HUES64 (cell line): Measurements from ENCODE around the gene CDH12.
"Not testable (repeated sequence)": the region's sequence is repeated elsewhere in the genome, so short reads cannot be mapped to it uniquely, and the experiment has no call there.

Experiments used
- H3K27ac ChIP-seq: 2 replicates; pipeline ENCODE4 v1.7.0; 2013; ENCODE audit warnings: low read depth, low read length, inconsistent platforms
- H3K27me3 ChIP-seq: 2 replicates; pipeline ENCODE4 v1.6.1; 2013; ENCODE audit warnings: mild to moderate bottlenecking, low read length; ENCODE audit not compliant: insufficient read depth
- H3K36me3 ChIP-seq: 2 replicates; pipeline ENCODE4 v1.6.1; 2013; ENCODE audit warnings: mild to moderate bottlenecking, low read length; ENCODE audit not compliant: insufficient read depth
- H3K4me1 ChIP-seq: 2 replicates; pipeline ENCODE4 v1.6.1; 2013; ENCODE audit warnings: mild to moderate bottlenecking, low read length, moderate library complexity; ENCODE audit not compliant: insufficient read depth
- H3K4me3 ChIP-seq: 2 replicates; pipeline ENCODE4 v1.5.1; 2013; ENCODE audit warnings: mild to moderate bottlenecking, low read length, moderate library complexity
- H3K9ac ChIP-seq: 2 replicates; pipeline ENCODE4 v1.6.1; 2013; ENCODE audit warnings: mild to moderate bottlenecking, low read depth, low read length
- H3K9me3 ChIP-seq: 2 replicates; pipeline ENCODE4 v1.6.1; 2013; ENCODE audit warnings: low read depth, low read length; ENCODE audit not compliant: insufficient read depth
- WGBS: fragments of 150-250, 120-280 bp; methylation state at CpG from one replicate; pipeline ENCODE4 v1.1.7; 2013; ENCODE audit warnings: missing lambda C conversion rate; 5-methylcytosine and 5-hydroxymethylcytosine counted together

Gene CDH12

DNA sequence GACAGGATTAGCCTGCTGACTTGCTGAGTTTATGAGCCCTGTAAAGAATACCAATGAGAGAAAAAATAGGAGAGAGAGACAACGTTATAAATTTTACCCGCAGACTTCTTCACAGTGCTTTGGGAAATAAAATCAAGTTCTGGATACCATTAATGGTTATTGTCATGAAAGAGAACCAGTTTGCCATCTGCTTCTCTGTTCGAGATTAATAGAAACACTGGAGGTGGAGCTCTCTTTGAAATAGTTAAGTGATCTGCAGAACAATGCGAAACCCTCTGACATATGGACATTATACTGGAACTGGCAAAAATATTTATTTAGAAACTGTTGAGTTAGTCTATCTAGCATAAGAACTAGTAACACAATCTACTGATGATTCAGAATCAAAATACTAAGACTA, 500.7 kb downstream of the CDH12 start:
- no peaks in the 10 kb centered on the region for H3K27me3 ChIP-seq
- no peaks in the 10 kb centered on the region for H3K9me3 ChIP-seq

DNA sequence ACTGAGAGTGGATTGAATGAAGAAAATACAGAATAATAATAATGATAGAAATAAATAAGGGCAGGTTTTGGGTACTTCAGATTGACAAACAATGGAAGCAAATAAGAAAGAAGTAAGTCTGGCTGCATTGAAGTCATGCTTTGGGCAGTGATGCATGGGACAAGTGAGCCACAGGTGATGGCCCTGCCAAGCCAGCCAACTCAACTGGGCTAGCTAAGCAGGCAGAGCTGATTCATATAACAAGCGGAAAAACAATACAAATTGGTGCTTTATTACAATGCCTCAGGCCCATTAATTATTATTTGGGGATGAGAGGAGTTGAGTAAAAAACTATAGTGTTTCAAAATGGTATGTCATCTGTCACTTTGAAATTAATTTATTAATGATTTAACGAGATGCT, 502.0 kb downstream of the CDH12 start:
- Histone ChIP-seq H3K27me3 (no peaks in the 10 kb centered on the region), H3K36me3 (no peaks in the 10 kb centered on the region), H3K9me3 (no peaks in the 10 kb centered on the region), H3K4me1 (no peaks in the 10 kb centered on the region), H3K9ac (no peak overlapping the region), H3K27ac (no peak overlapping the region), H3K4me3 (no peak overlapping the region)
- WGBS = 67% methylated on average over 1 of the region's 2 CpGs

More for the DNA sequence above, 500.7 kb downstream of the CDH12 start:
- Histone ChIP-seq H3K4me3 (no peak overlapping the region), H3K36me3 (no peaks in the 10 kb centered on the region), H3K27ac (no peak overlapping the region), H3K9ac (no peak overlapping the region), H3K4me1 (no peaks in the 10 kb centered on the region)
- 94% methylated on average over 4 of the region's 4 CpGs for WGBS

DNA sequence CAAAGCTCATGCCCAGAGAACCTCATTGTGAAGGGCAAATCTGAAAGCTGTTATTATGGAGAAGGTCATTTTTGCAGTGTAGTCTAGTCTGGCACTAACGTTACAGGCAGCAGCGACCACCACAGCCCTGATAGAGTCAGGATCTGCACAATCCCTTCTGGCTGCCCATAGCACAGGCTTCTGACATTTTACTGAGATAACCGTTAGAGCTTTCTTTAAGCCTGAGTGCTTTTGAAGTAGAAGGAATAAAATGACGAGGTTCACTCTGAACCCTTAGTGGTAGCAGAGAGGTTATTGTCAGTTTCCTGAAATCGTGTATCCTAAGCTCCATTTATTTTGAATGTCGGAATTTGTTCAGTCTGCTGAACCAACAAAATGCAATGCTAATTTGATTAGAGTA, 505.1 kb downstream of the CDH12 start:
- Histone ChIP-seq H3K4me1 (no peaks in the 10 kb centered on the region), H3K27ac (no peak overlapping the region), H3K36me3 (no peaks in the 10 kb centered on the region), H3K9ac (no peak overlapping the region), H3K9me3 (no peaks in the 10 kb centered on the region), H3K27me3 (no peaks in the 10 kb centered on the region), H3K4me3 (no peak overlapping the region)
- WGBS = 92% methylated on average over 6 of the region's 6 CpGs

DNA sequence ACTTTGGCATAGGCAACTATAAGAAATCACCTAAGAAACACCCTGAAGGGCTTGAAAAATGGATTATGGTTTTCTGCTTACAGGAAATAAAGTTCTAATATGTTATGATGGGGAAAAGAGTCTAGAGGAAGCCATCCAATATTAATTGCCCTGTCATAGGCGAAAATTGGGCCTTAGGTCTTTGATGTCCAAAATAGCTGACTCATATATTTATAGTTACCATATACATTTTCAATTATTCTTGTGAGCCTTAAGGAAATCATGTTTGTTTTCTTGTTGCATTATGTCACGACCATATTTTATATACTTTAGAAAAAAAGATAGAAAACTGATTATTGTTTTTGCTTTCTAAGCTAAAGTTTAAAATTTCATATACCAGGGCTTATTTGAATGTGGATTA, 509.1 kb downstream of the CDH12 start:
- no peak overlapping the region for H3K27ac ChIP-seq
- no peaks in the 10 kb centered on the region for H3K9me3 ChIP-seq
- 100% methylated on average over 1 of the region's 2 CpGs for WGBS
- H3K27me3 ChIP-seq = no peaks in the 10 kb centered on the region
- H3K4me1 ChIP-seq = no peaks in the 10 kb centered on the region
- H3K4me3 ChIP-seq = no peak overlapping the region
- no peaks in the 10 kb centered on the region for H3K36me3 ChIP-seq
- H3K9ac ChIP-seq = no peak overlapping the region

DNA sequence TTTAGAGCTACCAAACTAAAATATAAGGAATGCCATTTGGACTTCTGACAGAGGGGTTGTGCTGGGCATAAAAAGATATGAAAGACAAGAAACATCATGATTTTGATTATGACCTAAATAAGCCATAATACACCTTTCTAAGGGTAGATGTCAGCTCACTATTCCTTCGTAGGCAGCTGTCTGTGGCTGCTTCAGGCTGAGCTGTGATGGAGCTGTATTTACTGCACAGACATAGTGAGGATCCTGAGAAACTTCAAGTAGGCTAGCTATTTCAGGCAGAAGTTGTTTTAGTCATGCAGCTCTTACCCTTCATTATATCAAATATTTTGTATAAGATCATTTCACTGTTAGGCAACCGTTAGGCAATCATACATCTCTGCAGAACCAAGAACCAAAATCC, 511.7 kb downstream of the CDH12 start:
- H3K27ac ChIP-seq = no peak overlapping the region
- H3K27me3 ChIP-seq = no peaks in the 10 kb centered on the region
- no peak overlapping the region for H3K4me3 ChIP-seq
- H3K4me1 ChIP-seq = no peaks in the 10 kb centered on the region
- 93% methylated on average over 2 of the region's 2 CpGs for WGBS
- H3K9ac ChIP-seq = no peak overlapping the region
- H3K36me3 ChIP-seq = no peaks in the 10 kb centered on the region
- H3K9me3 ChIP-seq = peaks cover 13% of the 10 kb centered on the region

DNA sequence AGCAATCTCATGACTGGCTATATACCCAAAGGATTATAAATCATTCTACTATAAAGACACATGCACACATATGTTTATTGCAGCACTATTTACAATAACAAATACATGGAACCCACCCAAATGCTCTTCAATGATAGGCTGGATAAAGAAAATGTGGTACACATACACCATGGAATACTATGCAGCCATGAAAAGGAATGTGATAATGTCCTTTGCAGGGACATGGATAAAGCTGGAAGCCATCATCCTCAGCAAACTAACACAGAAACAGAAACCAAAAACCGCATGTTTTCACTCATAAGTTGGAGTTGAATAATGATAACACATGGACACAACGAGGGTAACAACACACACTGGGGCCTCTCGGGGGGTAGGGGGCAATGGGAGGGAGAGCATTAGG, 520.2 kb downstream of the CDH12 start:
- not testable (repeated sequence) for H3K4me3 ChIP-seq, H3K9ac ChIP-seq, H3K36me3 ChIP-seq, H3K27ac ChIP-seq, H3K27me3 ChIP-seq, H3K4me1 ChIP-seq
- peaks cover 16% of the 10 kb centered on the region for H3K9me3 ChIP-seq
- 99% methylated on average over 3 of the region's 3 CpGs for WGBS

DNA sequence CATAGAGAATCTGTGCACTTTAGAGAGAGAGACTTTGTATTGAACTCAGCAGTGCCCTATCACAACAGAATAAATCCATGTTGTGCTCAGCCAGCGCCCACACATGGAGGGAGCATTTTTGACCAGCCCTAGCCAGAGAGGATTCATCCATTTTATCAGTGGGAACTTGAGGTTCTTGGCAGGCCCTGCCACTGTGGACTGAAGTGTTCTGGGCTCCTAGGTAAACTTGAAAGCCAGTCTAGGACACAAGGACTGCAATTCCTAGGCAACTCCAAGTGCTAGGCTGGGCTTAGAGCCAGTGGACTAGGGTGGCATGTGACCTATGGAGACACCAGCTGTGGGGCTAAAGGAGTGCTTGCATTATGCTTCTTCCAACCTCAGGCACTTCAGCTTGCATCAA, 523.5 kb downstream of the CDH12 start:
- Histone ChIP-seq H3K36me3 (no peaks in the 10 kb centered on the region), H3K27me3 (no peaks in the 10 kb centered on the region), H3K27ac (no peak overlapping the region), H3K4me3 (no peak overlapping the region), H3K9me3 (no peaks in the 10 kb centered on the region), H3K9ac (no peak overlapping the region), H3K4me1 (no peaks in the 10 kb centered on the region)
- WGBS = 94% methylated on average over 1 of the region's 1 CpG

DNA sequence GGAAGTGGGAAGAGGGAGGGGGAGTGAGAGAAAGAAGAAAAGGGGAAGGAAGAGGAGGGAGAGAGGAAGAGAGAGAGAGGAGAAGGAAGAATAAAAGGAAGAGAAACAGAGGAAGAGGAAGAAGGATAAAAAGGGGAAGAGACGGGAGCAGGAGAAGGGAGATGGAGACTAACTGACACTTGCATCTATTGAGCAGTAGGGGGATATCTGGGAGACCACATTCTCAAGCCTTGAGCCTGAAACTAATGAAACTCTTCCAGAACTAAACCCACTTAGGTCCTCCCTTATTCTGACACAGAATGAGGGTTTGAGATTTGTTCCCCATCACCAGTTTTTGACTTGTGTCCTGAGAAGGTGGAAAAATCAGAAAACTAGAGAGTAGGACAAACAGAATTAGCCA, 533.3 kb downstream of the CDH12 start:
- Histone ChIP-seq H3K27ac (no peak overlapping the region), H3K4me3 (no peak overlapping the region), H3K9ac (no peak overlapping the region), H3K27me3 (no peaks in the 10 kb centered on the region), H3K4me1 (no peaks in the 10 kb centered on the region), H3K9me3 (no peaks in the 10 kb centered on the region), H3K36me3 (no peaks in the 10 kb centered on the region)
- 59% methylated on average over 1 of the region's 1 CpG for WGBS

DNA sequence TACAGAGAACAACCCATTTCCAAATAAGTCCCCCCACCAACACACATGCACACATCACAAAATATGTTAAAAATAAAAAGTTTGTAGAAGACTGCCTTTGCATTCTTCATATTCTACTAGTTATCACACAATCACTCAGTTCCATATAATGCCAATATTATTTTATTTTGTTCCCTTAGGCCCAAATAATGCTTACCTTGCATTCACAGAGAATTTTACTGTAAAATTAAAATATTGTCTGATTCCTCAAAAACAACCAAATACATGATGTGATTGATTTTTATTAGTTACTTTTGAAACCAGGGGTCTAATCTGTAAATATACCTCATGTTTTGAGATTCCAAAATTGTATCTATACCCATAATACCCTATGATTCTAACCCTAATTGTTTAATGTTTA, 536.9 kb downstream of the CDH12 start:
- H3K4me3 ChIP-seq = no peak overlapping the region
- H3K4me1 ChIP-seq = no peaks in the 10 kb centered on the region
- no peaks in the 10 kb centered on the region for H3K9me3 ChIP-seq
- no peak overlapping the region for H3K27ac ChIP-seq
- H3K9ac ChIP-seq = no peak overlapping the region
- no peaks in the 10 kb centered on the region for H3K27me3 ChIP-seq
- H3K36me3 ChIP-seq = no peaks in the 10 kb centered on the region

DNA sequence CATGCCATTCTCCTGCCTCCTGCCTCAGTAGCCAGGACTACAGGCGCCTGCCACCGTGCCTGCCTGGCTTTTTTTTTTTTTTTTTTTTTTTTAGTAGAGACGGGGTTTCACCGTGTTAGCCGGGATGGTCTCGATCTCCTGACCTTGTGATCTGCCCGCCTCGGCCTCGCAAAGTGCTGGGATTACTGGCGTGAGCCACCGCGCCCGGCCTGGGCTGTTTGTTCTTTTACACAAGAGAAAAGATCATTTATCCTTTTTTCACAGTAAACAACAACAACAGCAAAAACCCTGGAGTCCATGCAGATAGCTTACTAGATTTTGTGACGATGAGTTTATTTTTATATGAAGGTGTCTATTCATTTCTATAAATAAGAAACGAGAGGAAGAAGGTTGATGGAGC, 538.1 kb downstream of the CDH12 start:
- H3K27me3 ChIP-seq, H3K4me3 ChIP-seq, H3K9ac ChIP-seq, H3K9me3 ChIP-seq, H3K4me1 ChIP-seq, H3K36me3 ChIP-seq, H3K27ac ChIP-seq: not testable (repeated sequence)
- whole genome bisulfite sequencing = 99% methylated on average over 13 of the region's 15 CpGs

DNA sequence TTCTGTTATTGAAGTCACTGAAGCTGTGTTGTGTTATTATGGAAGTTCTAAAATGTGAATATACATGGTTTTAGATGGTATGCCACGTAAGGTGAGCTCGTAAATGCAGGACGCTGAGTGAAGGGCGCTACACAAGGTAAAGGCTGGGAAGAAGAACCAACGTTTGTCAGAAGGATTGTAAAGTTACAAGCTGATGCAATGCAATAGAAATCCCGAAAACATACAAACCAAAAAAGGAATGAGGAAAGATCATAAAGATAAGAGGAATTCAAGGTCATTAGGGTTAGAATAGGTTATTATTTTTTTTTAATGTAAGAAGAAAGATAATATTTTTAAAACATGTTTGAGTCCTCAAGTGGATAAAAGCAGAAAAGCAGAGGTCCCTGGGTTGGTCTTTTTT, 538.6 kb downstream of the CDH12 start:
- Histone ChIP-seq H3K9ac (no peak overlapping the region), H3K4me3 (no peak overlapping the region), H3K4me1 (no peaks in the 10 kb centered on the region), H3K36me3 (no peaks in the 10 kb centered on the region), H3K9me3 (no peaks in the 10 kb centered on the region), H3K27ac (no peak overlapping the region), H3K27me3 (no peaks in the 10 kb centered on the region)
- WGBS = 96% methylated on average over 6 of the region's 6 CpGs

DNA sequence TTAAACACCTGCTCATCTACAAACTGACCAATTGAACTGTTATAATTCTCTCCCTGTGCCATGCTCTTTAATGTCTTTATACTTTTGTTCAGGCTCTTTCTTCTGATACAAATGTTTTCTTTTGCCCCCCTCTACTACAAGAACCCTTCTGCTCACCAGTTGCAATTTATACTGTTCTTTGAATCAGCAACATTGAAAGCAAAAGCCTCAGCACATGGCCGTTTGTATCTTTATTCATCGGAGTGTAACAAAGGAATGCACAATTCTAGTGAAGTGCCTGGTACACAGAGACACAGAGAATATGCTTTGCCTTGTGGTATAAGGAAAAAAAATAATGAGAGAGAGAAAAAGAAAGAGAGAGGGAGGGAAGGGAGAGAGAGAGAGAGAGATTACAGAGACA, 547.1 kb downstream of the CDH12 start:
- no peaks in the 10 kb centered on the region for H3K9me3 ChIP-seq
- H3K4me3 ChIP-seq = no peak overlapping the region
- no peaks in the 10 kb centered on the region for H3K4me1 ChIP-seq
- 93% methylated on average over 2 of the region's 2 CpGs for WGBS
- H3K36me3 ChIP-seq = no peaks in the 10 kb centered on the region
- H3K9ac ChIP-seq = no peak overlapping the region
- no peak overlapping the region for H3K27ac ChIP-seq
- H3K27me3 ChIP-seq = no peaks in the 10 kb centered on the region
